Glutamatergic neuron (in vitro differentiated cells): ENCODE data around the gene ASB4. TPM values are rescaled to one million over a fixed set of nuclear protein-coding genes. Genes with fewer than 3 reads are reported as not detected.

Experiments used
- DNase-seq: peaks from one replicate; pipeline ENCODE4 v3.0.0; 2022
- H3K27ac Mint-ChIP-seq: one replicate; pipeline ENCODE4 v1.8.0; 2020; ENCODE audit warnings: mild to moderate bottlenecking, mixed read lengths, inconsistent platforms; ENCODE audit not compliant: unreplicated experiment
- H3K27me3 Mint-ChIP-seq: one replicate; pipeline ENCODE4 v1.8.0; 2020; ENCODE audit warnings: mild to moderate bottlenecking, moderate library complexity, mixed read lengths, inconsistent platforms; ENCODE audit not compliant: unreplicated experiment
- H3K36me3 Mint-ChIP-seq: one replicate; pipeline ENCODE4 v1.8.0; 2020; ENCODE audit warnings: mild to moderate bottlenecking, mixed read lengths, inconsistent platforms; ENCODE audit not compliant: unreplicated experiment
- H3K4me1 Mint-ChIP-seq: one replicate; pipeline ENCODE4 v1.8.0; 2020; ENCODE audit warnings: mild to moderate bottlenecking, low read depth, mixed read lengths, inconsistent platforms; ENCODE audit not compliant: unreplicated experiment
- H3K4me3 Mint-ChIP-seq: one replicate; pipeline ENCODE4 v1.8.0; 2020; ENCODE audit warnings: mild to moderate bottlenecking, mixed read lengths, inconsistent platforms; ENCODE audit not compliant: unreplicated experiment
- H3K9me3 Mint-ChIP-seq: one replicate; pipeline ENCODE4 v1.8.0; 2020; ENCODE audit warnings: mild to moderate bottlenecking, moderate library complexity, mixed read lengths, inconsistent platforms; ENCODE audit not compliant: unreplicated experiment
- CTCF ChIP-seq: fragments of 200-600 bp; sonication (generic); IDR thresholded peaks from one replicate; pipeline ENCODE4 v1.5.0; 2021; ENCODE audit not compliant: partially characterized antibody, unreplicated experiment
- total RNA-seq: library from RNA; stranded (reverse); fragmentation: NEBNext Ultra II Directional; extraction: Animal tissue kit (Norgen Biotek cat#: 25700); gene quantifications from one replicate; pipeline ENCODE4 v1.2.1, GENCODE V29; 2021; ENCODE audit not compliant: unreplicated experiment

The ASB4 gene
- total RNA-seq, 1 donor from 2014 or later: not detected

- DNase-seq: no peak
- peaks cover 2% of the 10 kb centered on the region for H3K27me3 Mint-ChIP-seq
- no peaks in the 10 kb centered on the region for H3K36me3 Mint-ChIP-seq
- no peak for TF ChIP-seq CTCF
- no peak overlapping the region for H3K4me3 Mint-ChIP-seq
- no peak overlapping the region for H3K27ac Mint-ChIP-seq
- no peaks in the 10 kb centered on the region for H3K9me3 Mint-ChIP-seq
- H3K4me1 Mint-ChIP-seq: no peaks in the 10 kb centered on the region
These were observed 68.2 kb downstream of the ASB4 start for GRCh38 chr7:95553939-95554338.

GRCh38 chr7:95556777-95557176 is 71.0 kb downstream of the ASB4 start:
- Mint-ChIP-seq H3K4me3 (no peak overlapping the region), H3K9me3 (no peaks in the 10 kb centered on the region), H3K27ac (no peak overlapping the region), H3K4me1 (no peaks in the 10 kb centered on the region), H3K27me3 (peaks cover 2% of the 10 kb centered on the region), H3K36me3 (peaks cover 3% of the 10 kb centered on the region)
- no peak for TF ChIP-seq CTCF
- DNase-seq: no peak

DNA sequence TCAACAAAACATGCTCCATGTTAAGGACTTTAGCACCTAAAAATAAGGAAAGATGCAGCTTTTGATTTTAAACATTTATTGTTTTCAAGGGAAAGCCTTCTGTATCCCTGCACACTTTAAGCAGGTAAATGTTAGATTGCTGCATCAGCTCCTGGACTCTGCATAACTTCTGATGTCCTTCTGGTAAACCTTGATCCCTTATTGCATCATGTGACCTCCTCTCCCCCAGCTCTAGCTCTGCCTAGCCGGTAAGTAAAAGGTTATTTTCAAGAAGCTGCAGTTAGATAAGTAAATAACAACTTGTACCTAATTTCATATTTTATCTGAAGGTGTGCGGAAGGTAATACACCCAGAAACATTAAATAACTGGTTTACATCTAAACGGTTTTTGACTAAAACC is 73.1 kb downstream of the ASB4 start:
- TF ChIP-seq CTCF: no peak
- DNase-seq: no peak
- Mint-ChIP-seq H3K4me1 (no peaks in the 10 kb centered on the region), H3K36me3 (peaks cover 3% of the 10 kb centered on the region), H3K27me3 (peaks cover 2% of the 10 kb centered on the region), H3K9me3 (no peaks in the 10 kb centered on the region), H3K27ac (no peak overlapping the region), H3K4me3 (no peak overlapping the region)

DNA sequence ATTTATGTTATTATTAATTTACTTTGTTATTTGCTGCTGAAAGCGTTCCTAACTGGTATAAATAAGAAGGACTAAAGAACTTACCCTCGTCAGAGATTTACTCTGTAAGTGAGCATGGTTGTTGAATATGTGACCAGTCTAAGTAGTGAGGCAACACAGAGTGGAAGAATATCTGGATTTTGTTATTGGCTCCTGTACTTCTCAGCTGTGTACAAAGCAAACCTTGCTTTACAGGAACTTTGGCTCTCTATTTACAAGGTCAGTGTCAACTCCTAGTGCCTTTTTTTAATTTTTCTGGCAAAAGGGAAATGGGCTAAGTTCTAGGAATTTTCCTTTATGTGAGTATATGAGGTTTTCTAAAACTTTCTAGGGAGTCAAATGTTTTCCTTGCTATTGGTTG is 74.9 kb downstream of the ASB4 start:
- peaks cover 3% of the 10 kb centered on the region for H3K36me3 Mint-ChIP-seq
- no peak overlapping the region for H3K4me3 Mint-ChIP-seq
- no peak for TF ChIP-seq CTCF
- H3K9me3 Mint-ChIP-seq: no peaks in the 10 kb centered on the region
- no peaks in the 10 kb centered on the region for H3K4me1 Mint-ChIP-seq
- DNase-seq: no peak
- H3K27ac Mint-ChIP-seq: no peak overlapping the region
- H3K27me3 Mint-ChIP-seq: peaks cover 2% of the 10 kb centered on the region

DNA sequence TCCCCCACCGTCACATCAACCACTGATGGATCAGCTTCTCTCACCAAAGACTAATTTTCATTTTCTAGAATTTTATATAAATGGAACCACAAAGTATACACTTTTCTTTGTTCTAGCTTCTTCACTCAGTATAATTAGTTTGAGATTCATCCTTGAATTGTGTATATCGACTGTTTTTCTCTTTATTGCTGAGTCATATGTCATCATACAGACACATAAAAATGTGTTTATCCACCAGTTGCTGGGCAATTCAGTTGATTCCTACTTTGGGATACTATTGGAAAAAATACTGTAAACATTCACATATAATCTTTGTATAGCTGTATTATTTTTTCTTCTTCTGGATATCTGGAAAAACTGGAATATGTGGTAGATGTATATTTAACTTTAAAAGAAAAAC is 84.0 kb downstream of the ASB4 start:
- Mint-ChIP-seq H3K27ac (no peak overlapping the region), H3K9me3 (peaks cover 1% of the 10 kb centered on the region), H3K4me1 (no peaks in the 10 kb centered on the region), H3K27me3 (no peaks in the 10 kb centered on the region), H3K4me3 (no peak overlapping the region), H3K36me3 (no peaks in the 10 kb centered on the region)
- TF ChIP-seq CTCF: no peak
- no peak for DNase-seq
